ENCODE results near the gene POLR2B. TPM values are rescaled to one million over a fixed set of nuclear protein-coding genes. Genes with fewer than 3 reads are reported as not detected.

The POLR2B gene
- total and polyA plus RNA-seq, 2 of the 8 experiments (the other 6 are each of a cell fraction or from before 2014, with no cell fraction given) = 59.3 to 115 TPM

- Histone ChIP-seq H3K27ac (ENCODE audit: low read depth, low read length) (no peak overlapping the region), H3K4me2 (ENCODE audit: insufficient read depth in 1 of 2, low read depth in 2 of 2, low read length in 2 of 2) (no peak overlapping the region), H3K36me3 (ENCODE audit: control insufficient read depth in 2 of 4, insufficient read depth in 4 of 4, low read length in 3 of 4) (no peaks in the 10 kb centered on the region), H3K4ac (replicated peaks; ENCODE audit: insufficient read length, low read depth, low read length) (no peak overlapping the region), H3K9ac (replicated peaks in 1 of 4; ENCODE audit: extremely low read depth in 1 of 4, low read depth in 3 of 4, low read length in 3 of 4) (no peak overlapping the region), H4K91ac (replicated peaks; ENCODE audit: insufficient read length, low read length) (no peak overlapping the region), H2BK5ac (ENCODE audit: low read depth, low read length) (no peak overlapping the region), H2AK5ac (ENCODE audit: low read depth, low read length) (no peak overlapping the region), H2BK20ac (ENCODE audit: low read length) (no peak overlapping the region), H2BK120ac (replicated peaks; ENCODE audit: low read depth, low read length) (no peak overlapping the region), H3K4me1 (replicated peaks in 1 of 4; ENCODE audit: control insufficient read depth in 3 of 4, insufficient read depth in 4 of 4, low read length in 3 of 4) (no peaks in the 10 kb centered on the region), H4K5ac (ENCODE audit: insufficient read length, low read depth, low read length) (no peak overlapping the region), H3K79me1 (ENCODE audit: low read depth, low read length) (no peaks in the 10 kb centered on the region), H3K27me3 (replicated peaks in 1 of 4; ENCODE audit: control insufficient read depth in 3 of 4, extremely low read depth in 1 of 4, insufficient read depth in 3 of 4, low read length in 3 of 4) (no peaks in the 10 kb centered on the region), H2BK12ac (ENCODE audit: low read depth, low read length) (no peak overlapping the region), H3K9me3 (ENCODE audit: insufficient read depth in 2 of 2, low read depth in 1 of 2, low read length in 1 of 2) (no peaks in the 10 kb centered on the region), H3K4me3 (ENCODE audit: extremely low read depth in 1 of 4, insufficient read depth in 2 of 4, low read depth in 3 of 4, low read length in 4 of 4) (no peak overlapping the region), H2AFZ (ENCODE audit: low read length) (no peak overlapping the region), H3K23me2 (ENCODE audit: low read depth, low read length) (no peaks in the 10 kb centered on the region), H3K79me2 (ENCODE audit: control insufficient read depth in 1 of 2, insufficient read depth in 2 of 2, low read length in 2 of 2) (no peaks in the 10 kb centered on the region), H2BK15ac (ENCODE audit: low read length) (no peak overlapping the region), H3K18ac (ENCODE audit: extremely low read depth, low read length) (no peak overlapping the region), H4K8ac (ENCODE audit: extremely low read depth, insufficient read depth, low read length) (no peak overlapping the region), H3K14ac (ENCODE audit: insufficient read length) (no peak overlapping the region), H3K56ac (replicated peaks; ENCODE audit: insufficient read length, low read depth, low read length) (no peak overlapping the region), H4K20me1 (replicated peaks in 1 of 2; ENCODE audit: control insufficient read depth in 1 of 2, insufficient read depth in 2 of 2, low read length in 2 of 2) (no peaks in the 10 kb centered on the region), H3K23ac (ENCODE audit: insufficient read length) (no peak overlapping the region)
- POLR2A ChIA-PET (ENCODE audit: partially characterized antibody) = no interaction called here
- FAIRE-seq (no peak), DNase-seq (ENCODE audit: low read depth in 1 of 2, low spot score in 2 of 2) (no peak)
- CTCF ChIA-PET (ENCODE audit: partially characterized antibody) = no interaction called here
- 80% methylated on average over 7 of the region's 8 CpGs; no CpG with 5 or more reads in 1 of the 2 experiments for WGBS, 2 experiments (ENCODE audit: extremely low coverage in 1 of 2, insufficient coverage in 1 of 2, insufficient read length in 1 of 2, insufficient replicate concordance in 2 of 2, low coverage in 1 of 2, low lambda C conversion rate in 2 of 2, missing lambda C conversion rate in 1 of 2)
- TF ChIP-seq SRF (IDR thresholded peaks at IDR 0.05; ENCODE audit: low read depth, low read length) = no peak
These were observed 89.7 kb downstream of the POLR2B start for GRCh38 chr4:57068237-57068981.
